IMR-90 (cell line): ENCODE data around the gene RAB27B. TPM values are rescaled to one million over a fixed set of nuclear protein-coding genes. Genes with fewer than 3 reads are reported as not detected.

Experiments
- ATAC-seq: fragments of 200-7000 bp; cut with Tn5 transposase; 2 replicates; pipeline ENCODE4 v1.9.1; 2020; ENCODE audit warnings: low read depth, mild to moderate bottlenecking, moderate library complexity
- BruUV-seq: library from RNA; stranded (reverse); fragments of 400-500 nt; replicated peaks from 2 replicates; lab custom pipeline; 2021; lab: Mats Ljungman, UMichigan
- CTCF ChIA-PET: fragments of 300-600 bp; formaldehyde crosslinking; extraction: SDS; loops from one replicate; lab custom pipeline; 2021; ENCODE audit warnings: antibody characterized with exemption; lab: Yijun Ruan, JAX
- POLR2A ChIA-PET: fragments of 300-600 bp; sonication (Branson Sonifier 250); formaldehyde crosslinking; loops from one replicate; lab custom pipeline; 2022; ENCODE audit warnings: antibody characterized with exemption; ENCODE audit not compliant: unreplicated experiment; lab: Charles Lee
- DNase-seq: peaks from one replicate; pipeline ENCODE4 v3.0.0; 2013
- H2AFZ ChIP-seq: replicated peaks from 2 replicates; pipeline ENCODE3; 2013; ENCODE audit warnings: low read length, mild to moderate bottlenecking; ENCODE audit not compliant: poor library complexity
- H2AK5ac ChIP-seq: 2 replicates; pipeline ENCODE4 v1.6.1; 2013; ENCODE audit warnings: low read depth, low read length, inconsistent platforms
- H2AK9ac ChIP-seq: replicated peaks from 2 replicates; pipeline ENCODE3; 2013; ENCODE audit warnings: mild to moderate bottlenecking, low read depth, low read length, moderate library complexity; ENCODE audit not compliant: poor library complexity
- H2BK120ac ChIP-seq: 2 replicates; pipeline ENCODE4 v1.6.1; 2013; ENCODE audit warnings: low read depth, low read length, inconsistent platforms
- H2BK15ac ChIP-seq: 3 replicates; pipeline ENCODE4 v1.6.1; 2013; ENCODE audit warnings: low read depth, low read length, inconsistent platforms
- H2BK20ac ChIP-seq: 2 replicates; pipeline ENCODE4 v1.6.1; 2013; ENCODE audit warnings: low read depth, mild to moderate bottlenecking, inconsistent platforms, low read length, moderate library complexity
- H2BK5ac ChIP-seq: 2 replicates; pipeline ENCODE4 v1.6.1; 2013; ENCODE audit warnings: mild to moderate bottlenecking, low read depth, low read length, inconsistent platforms; ENCODE audit not compliant: poor library complexity, severe bottlenecking
- H3K14ac ChIP-seq: replicated peaks from 2 replicates; pipeline ENCODE4 v1.6.1; 2013; ENCODE audit warnings: low read depth, low read length, inconsistent platforms
- H3K18ac ChIP-seq: 2 replicates; pipeline ENCODE4 v1.6.1; 2013; ENCODE audit warnings: low read depth, low read length, control low read depth
- H3K23ac ChIP-seq: 2 replicates; pipeline ENCODE4 v1.6.1; 2013; ENCODE audit warnings: low read depth, low read length, inconsistent platforms
- H3K27ac ChIP-seq: 2 replicates; pipeline ENCODE4 v1.5.1; 2013; ENCODE audit warnings: mild to moderate bottlenecking, control low read depth, low read length; ENCODE audit not compliant: insufficient read depth
- H3K27me3 ChIP-seq: 2 replicates; pipeline ENCODE4 v1.6.1; 2013; ENCODE audit warnings: low read length; ENCODE audit not compliant: control insufficient read depth, insufficient read depth
- H3K36me3 ChIP-seq: 2 replicates; pipeline ENCODE4 v1.6.1; 2013; ENCODE audit warnings: low read length, mixed read lengths; ENCODE audit not compliant: control insufficient read depth, insufficient read depth
- H3K4ac ChIP-seq: 2 replicates; pipeline ENCODE4 v1.6.1; 2013; ENCODE audit warnings: low read depth, low read length, inconsistent platforms
- H3K4me1 ChIP-seq: 2 replicates; pipeline ENCODE4 v1.6.1; 2013; ENCODE audit warnings: low read length, mixed read lengths; ENCODE audit not compliant: control insufficient read depth, insufficient read depth
- H3K4me2 ChIP-seq: 2 replicates; pipeline ENCODE4 v1.6.1; 2013; ENCODE audit warnings: low read depth, mild to moderate bottlenecking, control low read depth, low read length, moderate library complexity
- H3K4me3 ChIP-seq: 2 replicates; pipeline ENCODE4 v1.5.1; 2013; ENCODE audit warnings: low read depth, mild to moderate bottlenecking, control low read depth, low read length, moderate library complexity; ENCODE audit not compliant: insufficient read depth
- H3K56ac ChIP-seq: 2 replicates; pipeline ENCODE4 v1.6.1; 2013; ENCODE audit warnings: low read length, inconsistent platforms; ENCODE audit not compliant: insufficient read depth; ENCODE audit errors: extremely low read depth
- H3K79me1 ChIP-seq, 2 experiments: 2 replicates each; pipeline ENCODE4 v1.6.1; 2013; ENCODE audit warnings: low read length in 2 of 2, inconsistent platforms in 1 of 2, low read depth in 1 of 2
- H3K9ac ChIP-seq: 2 replicates; pipeline ENCODE4 v1.6.1; 2013; ENCODE audit warnings: low read depth, low read length, control low read depth
- H3K9me1 ChIP-seq: 2 replicates; pipeline ENCODE4 v1.6.1; 2013; ENCODE audit warnings: low read length, inconsistent platforms; ENCODE audit not compliant: insufficient read depth
- H3K9me3 ChIP-seq: 2 replicates; pipeline ENCODE4 v1.6.1; 2013; ENCODE audit warnings: low read length; ENCODE audit not compliant: control insufficient read depth, insufficient read depth
- H4K20me1 ChIP-seq: 2 replicates; pipeline ENCODE4 v1.6.1; 2013; ENCODE audit warnings: low read length, inconsistent platforms; ENCODE audit not compliant: insufficient read depth
- H4K5ac ChIP-seq: 2 replicates; pipeline ENCODE4 v1.6.1; 2013; ENCODE audit warnings: mild to moderate bottlenecking, low read depth, low read length, control low read depth
- H4K8ac ChIP-seq, 2 experiments: 2 replicates each; pipeline ENCODE4 v1.6.1; 2013; ENCODE audit warnings: low read depth in 2 of 2, low read length in 2 of 2, control low read depth in 1 of 2, inconsistent platforms in 1 of 2
- H4K91ac ChIP-seq: 2 replicates; pipeline ENCODE4 v1.6.1; 2013; ENCODE audit warnings: low read depth, low read length, inconsistent platforms; ENCODE audit not compliant: insufficient read depth
- BHLHE40 ChIP-seq: fragments of 150-350 bp; IDR thresholded peaks from 2 replicates; pipeline ENCODE4 v1.6.1; 2016; ENCODE audit warnings: mild to moderate bottlenecking, low read depth, low read length
- CEBPB ChIP-seq: IDR thresholded peaks from 2 replicates; pipeline ENCODE4 v1.6.1; 2012; ENCODE audit warnings: low read depth, low read length, improper control_type of control experiment
- CHD1 ChIP-seq: IDR thresholded peaks from 2 replicates; pipeline ENCODE4 v1.6.1; 2012; ENCODE audit warnings: low read depth, low read length, improper control_type of control experiment
- FOS ChIP-seq: fragments of 150-350 bp; IDR thresholded peaks from 2 replicates; pipeline ENCODE4 v1.6.1; 2016; ENCODE audit warnings: low read depth, low read length
- MAFK ChIP-seq: IDR thresholded peaks from 2 replicates; pipeline ENCODE4 v1.6.1; 2012; ENCODE audit warnings: low read depth, low read length, improper control_type of control experiment
- MAZ ChIP-seq: IDR thresholded peaks from 2 replicates; pipeline ENCODE4 v1.6.1; 2012; ENCODE audit warnings: low read depth, mild to moderate bottlenecking, low read length, improper control_type of control experiment, moderate library complexity, borderline replicate concordance
- MXI1 ChIP-seq: IDR thresholded peaks from 2 replicates; pipeline ENCODE4 v1.6.1; 2012; ENCODE audit warnings: low read depth, mild to moderate bottlenecking, low read length, moderate library complexity, borderline replicate concordance
- NFE2L2 ChIP-seq: fragments of 150-350 bp; IDR thresholded peaks from 2 replicates; pipeline ENCODE4 v1.6.1; 2016; ENCODE audit warnings: low read depth, mild to moderate bottlenecking, low read length
- POLR2A ChIP-seq: IDR thresholded peaks from 2 replicates; pipeline ENCODE4 v1.6.1; 2012; ENCODE audit warnings: mild to moderate bottlenecking, low read depth, low read length
- RAD21 ChIP-seq: IDR thresholded peaks from 2 replicates; pipeline ENCODE4 v1.6.1; 2012; ENCODE audit warnings: low read length, improper control_type of control experiment
- RCOR1 ChIP-seq: IDR thresholded peaks from 2 replicates; pipeline ENCODE4 v1.6.1; 2012; ENCODE audit warnings: mild to moderate bottlenecking, low read length, improper control_type of control experiment; ENCODE audit not compliant: insufficient replicate concordance
- RFX5 ChIP-seq: IDR thresholded peaks from 2 replicates; pipeline ENCODE4 v1.8.0; 2012; ENCODE audit warnings: low read depth, mild to moderate bottlenecking, low read length, moderate library complexity
- SMC3 ChIP-seq: fragments of 150-350 bp; IDR thresholded peaks from 2 replicates; pipeline ENCODE4 v1.6.1; 2016; ENCODE audit warnings: low read depth, mild to moderate bottlenecking, antibody characterized with exemption, low read length, moderate library complexity
- USF2 ChIP-seq: fragments of 150-350 bp; IDR thresholded peaks from 2 replicates; pipeline ENCODE4 v1.6.1; 2017; ENCODE audit warnings: mild to moderate bottlenecking, antibody characterized with exemption, low read length, low read depth
- WGBS, 2 experiments: methylation state at CpG; one replicate each; pipeline versions ENCODE4 v1.1.5 to v1.1.7; 2013; ENCODE audit warnings: missing lambda C conversion rate in 2 of 2; ENCODE audit not compliant: insufficient read length in 1 of 2; ENCODE audit errors: extremely low coverage in 2 of 2; 5-methylcytosine and 5-hydroxymethylcytosine counted together
- dilution Hi-C: fragments of 300-500 bp; cut with HindIII; formaldehyde crosslinking; loops from one replicate; pipeline ENCODE4 v1.14.3; 2018; ENCODE audit warnings: low sequenced_read_pairs; ENCODE audit not compliant: unreplicated experiment
- in situ Hi-C: fragments of 300-500 bp; cut with MboI; formaldehyde crosslinking; loops from 3 replicates; pipeline ENCODE4 v1.14.3; 2019; ENCODE audit warnings: low sequenced_read_pairs, inconsistent platforms, mixed read lengths
- intact Hi-C: fragments of 100-400 bp; cut with micrococcal nuclease; formaldehyde crosslinking; loops from 2 replicates; pipeline ENCODE4 v1.10.0; 2022
- polyA plus RNA-seq, 3 experiments: library from polyadenylated mRNA; depleted of rRNA; stranded (reverse); fragments of >200 nt; gene quantifications; 2 replicates each; pipeline ENCODE4 v1.2.3, GENCODE V29; 2012; ENCODE audit warnings: low replicate concordance in 1 of 3
- total RNA-seq: library from RNA; depleted of rRNA; stranded (reverse); fragments of >200 nt; gene quantifications from 2 replicates; pipeline ENCODE4 v1.2.3, GENCODE V29; 2012
- TF ChIP-seq, protein P1 (sequence below): fragments of 150-350 bp; IDR thresholded peaks from 2 replicates; pipeline ENCODE4 v1.6.1; 2016; ENCODE audit warnings: low read depth, mild to moderate bottlenecking, low read length, moderate library complexity, borderline replicate concordance
- TF ChIP-seq, protein P2 (sequence below): conservative IDR thresholded peaks from 2 replicates; pipeline ENCODE4 v1.5.1; 2012; ENCODE audit warnings: mild to moderate bottlenecking, low read depth, low read length, improper control_type of control experiment

RAB27B gene
- total and polyA plus RNA-seq, 2 of the 4 experiments (the other 2 are of a cell fraction) = 0.24 to 1.3 TPM

DNA sequence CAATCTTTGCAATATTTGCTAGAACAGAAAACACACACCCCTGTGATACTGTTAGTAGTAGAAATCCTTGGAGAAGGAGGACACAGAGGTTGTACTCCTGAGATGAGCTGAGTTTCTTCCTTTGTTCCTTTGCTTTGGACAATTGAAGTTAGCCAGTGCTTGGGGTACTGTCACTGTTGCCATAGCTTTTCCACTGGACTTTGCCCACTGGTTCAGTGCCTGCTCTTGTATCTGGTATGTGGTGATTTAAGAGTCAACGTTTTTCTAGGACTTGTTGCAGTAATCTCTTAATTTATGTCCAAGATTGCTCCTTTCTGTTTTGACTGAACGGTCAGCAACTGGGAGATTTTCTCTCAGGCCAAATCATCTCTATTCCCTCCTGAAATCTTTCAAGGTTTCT is 26.1 kb upstream of the RAB27B start:
- peak overlapping the region; percentile 36; the same call in 1 of the 2 replicates for H4K5ac ChIP-seq
- H3K4me3 ChIP-seq = no peak overlapping the region
- in situ Hi-C loops (no loop called here), intact Hi-C loops (no loop called here), dilution Hi-C loops (no loop called here)
- no peak overlapping the region for H4K8ac ChIP-seq
- H4K91ac ChIP-seq = no peak overlapping the region
- CTCF ChIA-PET = interaction anchor here (0.6 kb wide), 1 partner anchor 23 kb away, joined by 3 read pairs; no protein-coding TSS in a partner anchor
- no peak overlapping the region for H3K9ac ChIP-seq
- H3K4me1 ChIP-seq = peaks cover 6% of the 10 kb centered on the region; the same call in 1 of the 2 replicates
- no peak overlapping the region for H2AK9ac ChIP-seq
- no peak overlapping the region for H3K4me2 ChIP-seq
- no peaks in the 10 kb centered on the region for H3K9me1 ChIP-seq
- DNase-seq (no peak), ATAC-seq (no peak)
- H3K9me3 ChIP-seq = no peaks in the 10 kb centered on the region
- H2BK120ac ChIP-seq = no peak overlapping the region
- H3K14ac ChIP-seq = no peak overlapping the region; the same call in 1 of the 2 replicates
- no peak overlapping the region for H3K23ac ChIP-seq
- no peak overlapping the region for H2AFZ ChIP-seq
- H3K27ac ChIP-seq = no peak overlapping the region
- H2BK15ac ChIP-seq = no peak overlapping the region; the same call in 2 of the 3 replicates
- no peaks in the 10 kb centered on the region for H3K79me1 ChIP-seq
- POLR2A ChIA-PET = no interaction called here
- no peaks in the 10 kb centered on the region for H3K27me3 ChIP-seq
- H2AK5ac ChIP-seq = no peak overlapping the region
- WGBS, 2 experiments = no CpG with 5 or more reads among the region's 2 CpGs
- H3K36me3 ChIP-seq = no peaks in the 10 kb centered on the region
- H3K56ac ChIP-seq = no peak overlapping the region
- peak overlapping the region; percentile 47; the same call in 1 of the 2 replicates for H3K18ac ChIP-seq
- BruUV-seq = no TSS peak
- TF ChIP-seq RCOR1 (no peak), SMC3 (no peak), MXI1 (no peak), RFX5 (no peak), POLR2A (no peak), BHLHE40 (no peak), RAD21 (no peak), MAZ (no peak), USF2 (no peak), CHD1 (no peak), MAFK (no peak), NFE2L2 (no peak), FOS (no peak), CEBPB (no peak)
- TF ChIP-seq, protein P1, sequence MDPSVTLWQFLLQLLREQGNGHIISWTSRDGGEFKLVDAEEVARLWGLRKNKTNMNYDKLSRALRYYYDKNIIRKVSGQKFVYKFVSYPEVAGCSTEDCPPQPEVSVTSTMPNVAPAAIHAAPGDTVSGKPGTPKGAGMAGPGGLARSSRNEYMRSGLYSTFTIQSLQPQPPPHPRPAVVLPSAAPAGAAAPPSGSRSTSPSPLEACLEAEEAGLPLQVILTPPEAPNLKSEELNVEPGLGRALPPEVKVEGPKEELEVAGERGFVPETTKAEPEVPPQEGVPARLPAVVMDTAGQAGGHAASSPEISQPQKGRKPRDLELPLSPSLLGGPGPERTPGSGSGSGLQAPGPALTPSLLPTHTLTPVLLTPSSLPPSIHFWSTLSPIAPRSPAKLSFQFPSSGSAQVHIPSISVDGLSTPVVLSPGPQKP = no peak
- TF ChIP-seq, protein P2, sequence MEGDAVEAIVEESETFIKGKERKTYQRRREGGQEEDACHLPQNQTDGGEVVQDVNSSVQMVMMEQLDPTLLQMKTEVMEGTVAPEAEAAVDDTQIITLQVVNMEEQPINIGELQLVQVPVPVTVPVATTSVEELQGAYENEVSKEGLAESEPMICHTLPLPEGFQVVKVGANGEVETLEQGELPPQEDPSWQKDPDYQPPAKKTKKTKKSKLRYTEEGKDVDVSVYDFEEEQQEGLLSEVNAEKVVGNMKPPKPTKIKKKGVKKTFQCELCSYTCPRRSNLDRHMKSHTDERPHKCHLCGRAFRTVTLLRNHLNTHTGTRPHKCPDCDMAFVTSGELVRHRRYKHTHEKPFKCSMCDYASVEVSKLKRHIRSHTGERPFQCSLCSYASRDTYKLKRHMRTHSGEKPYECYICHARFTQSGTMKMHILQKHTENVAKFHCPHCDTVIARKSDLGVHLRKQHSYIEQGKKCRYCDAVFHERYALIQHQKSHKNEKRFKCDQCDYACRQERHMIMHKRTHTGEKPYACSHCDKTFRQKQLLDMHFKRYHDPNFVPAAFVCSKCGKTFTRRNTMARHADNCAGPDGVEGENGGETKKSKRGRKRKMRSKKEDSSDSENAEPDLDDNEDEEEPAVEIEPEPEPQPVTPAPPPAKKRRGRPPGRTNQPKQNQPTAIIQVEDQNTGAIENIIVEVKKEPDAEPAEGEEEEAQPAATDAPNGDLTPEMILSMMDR = no peak
- H3K4ac ChIP-seq = peak overlapping the region; percentile 4; the same call in 1 of the 2 replicates
- no peaks in the 10 kb centered on the region for H4K20me1 ChIP-seq
- no peak overlapping the region for H2BK5ac ChIP-seq
- peak overlapping the region; percentile 34; the same call in 1 of the 2 replicates for H2BK20ac ChIP-seq
